ENCODE measurements around the gene CLEC18A. TPM values are rescaled to one million over a fixed set of nuclear protein-coding genes. Genes with fewer than 3 reads are reported as not detected.

Gene CLEC18A
- total and polyA plus RNA-seq, 2 of the 8 experiments (the other 6 are each of a cell fraction or from before 2014, with no cell fraction given), result 1.3 to 1.4 TPM

GRCh38 chr16:69941251-69942098 is 9.7 kb upstream of the CLEC18A start (continued):
- no peak for TF ChIP-seq MAX (IDR thresholded peaks at IDR 0.05)
- TF ChIP-seq EGR1 (IDR thresholded peaks at IDR 0.05; ENCODE audit: borderline replicate concordance, low read depth, low read length), result no peak

All from H1 (cell line).